Measurements from ENCODE around the gene TPM1. TPM values are rescaled to one million over a fixed set of nuclear protein-coding genes. Genes with fewer than 3 reads are reported as not detected.
A peak's percentile ranks its signal among the peaks of the same experiment; 100 is the strongest.

TPM1 gene
- total RNA-seq, 1 experiment from 2014 or later = 421 TPM

DNA sequence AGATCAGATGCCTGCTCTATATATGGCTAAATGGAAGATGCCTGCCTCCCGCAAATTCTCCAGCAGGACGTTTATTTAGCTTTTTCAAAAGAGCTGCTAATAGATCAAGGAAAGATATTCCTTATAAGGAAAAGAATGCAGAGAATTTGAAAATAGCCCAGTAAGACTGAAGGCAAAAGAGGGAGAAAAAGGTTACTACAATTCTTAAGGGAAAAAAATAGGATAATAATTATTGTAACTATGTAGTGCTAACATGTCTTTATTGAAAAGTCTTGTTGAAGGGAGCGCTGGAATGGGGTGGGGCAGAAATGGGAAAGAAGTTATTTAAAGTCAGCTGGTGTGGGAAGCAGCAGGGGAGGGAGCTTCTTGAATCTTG, 2.9 kb downstream of the TPM1 start:
- POLR2A ChIA-PET = interaction anchor here (0.7 to 2.0 kb wide), 8 partner anchors 9 to 285 kb away, joined by 3 to 7 read pairs (median 4); no protein-coding TSS in a partner anchor
- H3K4me1 Mint-ChIP-seq = peaks cover 68% of the 10 kb centered on the region
- H3K36me3 Mint-ChIP-seq = peaks cover 45% of the 10 kb centered on the region
- H3K4me3 Mint-ChIP-seq = peak overlapping the region; percentile 97
- H3K27ac Mint-ChIP-seq = peak overlapping the region; percentile 97
- H3K9me3 Mint-ChIP-seq = no peaks in the 10 kb centered on the region
- CTCF ChIA-PET = interaction anchor here (1.0 to 7.7 kb wide), 5 partner anchors 45 to 303 kb away, joined by 3 to 131 read pairs (median 7); no protein-coding TSS in a partner anchor
- TF ChIP-seq, protein P1, sequence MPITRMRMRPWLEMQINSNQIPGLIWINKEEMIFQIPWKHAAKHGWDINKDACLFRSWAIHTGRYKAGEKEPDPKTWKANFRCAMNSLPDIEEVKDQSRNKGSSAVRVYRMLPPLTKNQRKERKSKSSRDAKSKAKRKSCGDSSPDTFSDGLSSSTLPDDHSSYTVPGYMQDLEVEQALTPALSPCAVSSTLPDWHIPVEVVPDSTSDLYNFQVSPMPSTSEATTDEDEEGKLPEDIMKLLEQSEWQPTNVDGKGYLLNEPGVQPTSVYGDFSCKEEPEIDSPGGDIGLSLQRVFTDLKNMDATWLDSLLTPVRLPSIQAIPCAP (CRISPR knock-in tag; IDR thresholded peaks at IDR 0.05) = no peak
- TF ChIP-seq SOX15 (CRISPR knock-in tag; IDR thresholded peaks at IDR 0.05) = no peak
- no peak for TF ChIP-seq ZNF396 (CRISPR knock-in tag; IDR thresholded peaks at IDR 0.05; ENCODE audit: borderline replicate concordance)
- TF ChIP-seq, protein P2, sequence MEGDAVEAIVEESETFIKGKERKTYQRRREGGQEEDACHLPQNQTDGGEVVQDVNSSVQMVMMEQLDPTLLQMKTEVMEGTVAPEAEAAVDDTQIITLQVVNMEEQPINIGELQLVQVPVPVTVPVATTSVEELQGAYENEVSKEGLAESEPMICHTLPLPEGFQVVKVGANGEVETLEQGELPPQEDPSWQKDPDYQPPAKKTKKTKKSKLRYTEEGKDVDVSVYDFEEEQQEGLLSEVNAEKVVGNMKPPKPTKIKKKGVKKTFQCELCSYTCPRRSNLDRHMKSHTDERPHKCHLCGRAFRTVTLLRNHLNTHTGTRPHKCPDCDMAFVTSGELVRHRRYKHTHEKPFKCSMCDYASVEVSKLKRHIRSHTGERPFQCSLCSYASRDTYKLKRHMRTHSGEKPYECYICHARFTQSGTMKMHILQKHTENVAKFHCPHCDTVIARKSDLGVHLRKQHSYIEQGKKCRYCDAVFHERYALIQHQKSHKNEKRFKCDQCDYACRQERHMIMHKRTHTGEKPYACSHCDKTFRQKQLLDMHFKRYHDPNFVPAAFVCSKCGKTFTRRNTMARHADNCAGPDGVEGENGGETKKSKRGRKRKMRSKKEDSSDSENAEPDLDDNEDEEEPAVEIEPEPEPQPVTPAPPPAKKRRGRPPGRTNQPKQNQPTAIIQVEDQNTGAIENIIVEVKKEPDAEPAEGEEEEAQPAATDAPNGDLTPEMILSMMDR (IDR thresholded peaks at IDR 0.05) = no peak
- TF ChIP-seq, protein P3, sequence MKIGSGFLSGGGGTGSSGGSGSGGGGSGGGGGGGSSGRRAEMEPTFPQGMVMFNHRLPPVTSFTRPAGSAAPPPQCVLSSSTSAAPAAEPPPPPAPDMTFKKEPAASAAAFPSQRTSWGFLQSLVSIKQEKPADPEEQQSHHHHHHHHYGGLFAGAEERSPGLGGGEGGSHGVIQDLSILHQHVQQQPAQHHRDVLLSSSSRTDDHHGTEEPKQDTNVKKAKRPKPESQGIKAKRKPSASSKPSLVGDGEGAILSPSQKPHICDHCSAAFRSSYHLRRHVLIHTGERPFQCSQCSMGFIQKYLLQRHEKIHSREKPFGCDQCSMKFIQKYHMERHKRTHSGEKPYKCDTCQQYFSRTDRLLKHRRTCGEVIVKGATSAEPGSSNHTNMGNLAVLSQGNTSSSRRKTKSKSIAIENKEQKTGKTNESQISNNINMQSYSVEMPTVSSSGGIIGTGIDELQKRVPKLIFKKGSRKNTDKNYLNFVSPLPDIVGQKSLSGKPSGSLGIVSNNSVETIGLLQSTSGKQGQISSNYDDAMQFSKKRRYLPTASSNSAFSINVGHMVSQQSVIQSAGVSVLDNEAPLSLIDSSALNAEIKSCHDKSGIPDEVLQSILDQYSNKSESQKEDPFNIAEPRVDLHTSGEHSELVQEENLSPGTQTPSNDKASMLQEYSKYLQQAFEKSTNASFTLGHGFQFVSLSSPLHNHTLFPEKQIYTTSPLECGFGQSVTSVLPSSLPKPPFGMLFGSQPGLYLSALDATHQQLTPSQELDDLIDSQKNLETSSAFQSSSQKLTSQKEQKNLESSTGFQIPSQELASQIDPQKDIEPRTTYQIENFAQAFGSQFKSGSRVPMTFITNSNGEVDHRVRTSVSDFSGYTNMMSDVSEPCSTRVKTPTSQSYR (CRISPR knock-in tag; IDR thresholded peaks at IDR 0.05) = no peak
- TF ChIP-seq, protein P4, sequence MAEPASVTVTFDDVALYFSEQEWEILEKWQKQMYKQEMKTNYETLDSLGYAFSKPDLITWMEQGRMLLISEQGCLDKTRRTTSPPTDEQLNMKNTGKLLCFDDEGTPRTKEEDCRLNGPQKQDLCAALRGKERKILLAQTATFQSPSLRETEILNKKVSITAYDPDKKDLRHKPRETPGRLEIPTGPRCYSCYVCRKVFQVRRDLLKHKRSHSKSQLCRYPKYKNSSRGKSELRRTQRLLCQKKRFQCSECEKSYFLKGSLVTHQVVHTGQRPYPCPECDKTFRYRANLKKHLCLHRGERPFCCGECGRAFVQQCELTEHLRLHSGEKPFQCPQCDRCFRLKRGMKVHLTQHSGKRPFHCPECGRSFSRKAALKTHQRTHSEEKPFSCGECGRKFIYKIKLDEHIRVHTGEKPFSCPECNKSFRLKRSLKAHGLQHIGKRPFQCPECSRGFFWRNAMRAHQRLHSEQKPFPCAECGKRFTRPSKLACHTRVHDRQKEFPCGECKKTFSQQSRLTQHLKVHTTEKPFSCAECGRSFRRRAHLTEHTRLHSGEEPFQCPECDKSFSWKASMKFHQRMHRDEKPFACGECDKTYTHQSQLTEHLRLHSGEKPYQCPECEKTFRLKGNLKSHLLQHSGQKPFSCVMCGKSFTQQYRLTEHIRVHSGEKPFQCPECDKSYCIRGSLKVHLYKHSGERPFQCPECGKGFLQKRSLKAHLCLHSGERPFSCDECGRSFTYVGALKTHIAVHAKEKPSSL (CRISPR knock-in tag; conservative IDR thresholded peaks at IDR 0.05) = no peak
- TF ChIP-seq, protein P5, sequence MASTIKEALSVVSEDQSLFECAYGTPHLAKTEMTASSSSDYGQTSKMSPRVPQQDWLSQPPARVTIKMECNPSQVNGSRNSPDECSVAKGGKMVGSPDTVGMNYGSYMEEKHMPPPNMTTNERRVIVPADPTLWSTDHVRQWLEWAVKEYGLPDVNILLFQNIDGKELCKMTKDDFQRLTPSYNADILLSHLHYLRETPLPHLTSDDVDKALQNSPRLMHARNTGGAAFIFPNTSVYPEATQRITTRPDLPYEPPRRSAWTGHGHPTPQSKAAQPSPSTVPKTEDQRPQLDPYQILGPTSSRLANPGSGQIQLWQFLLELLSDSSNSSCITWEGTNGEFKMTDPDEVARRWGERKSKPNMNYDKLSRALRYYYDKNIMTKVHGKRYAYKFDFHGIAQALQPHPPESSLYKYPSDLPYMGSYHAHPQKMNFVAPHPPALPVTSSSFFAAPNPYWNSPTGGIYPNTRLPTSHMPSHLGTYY (CRISPR knock-in tag; IDR thresholded peaks at IDR 0.05) = no peak
- TF ChIP-seq, protein P6, sequence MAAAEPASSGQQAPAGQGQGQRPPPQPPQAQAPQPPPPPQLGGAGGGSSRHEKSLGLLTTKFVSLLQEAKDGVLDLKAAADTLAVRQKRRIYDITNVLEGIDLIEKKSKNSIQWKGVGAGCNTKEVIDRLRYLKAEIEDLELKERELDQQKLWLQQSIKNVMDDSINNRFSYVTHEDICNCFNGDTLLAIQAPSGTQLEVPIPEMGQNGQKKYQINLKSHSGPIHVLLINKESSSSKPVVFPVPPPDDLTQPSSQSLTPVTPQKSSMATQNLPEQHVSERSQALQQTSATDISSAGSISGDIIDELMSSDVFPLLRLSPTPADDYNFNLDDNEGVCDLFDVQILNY (CRISPR knock-in tag; IDR thresholded peaks at IDR 0.05) = no peak
- no peak for TF ChIP-seq IRF2 (CRISPR knock-in tag; IDR thresholded peaks at IDR 0.05; ENCODE audit: borderline replicate concordance, low read depth)
- no peak for DNase-seq (ENCODE audit: low spot score)
- no peaks in the 10 kb centered on the region; the same call in 1 of the 2 replicates for H3K27me3 Mint-ChIP-seq (ENCODE audit: low read depth)
- no peak for ATAC-seq

DNA sequence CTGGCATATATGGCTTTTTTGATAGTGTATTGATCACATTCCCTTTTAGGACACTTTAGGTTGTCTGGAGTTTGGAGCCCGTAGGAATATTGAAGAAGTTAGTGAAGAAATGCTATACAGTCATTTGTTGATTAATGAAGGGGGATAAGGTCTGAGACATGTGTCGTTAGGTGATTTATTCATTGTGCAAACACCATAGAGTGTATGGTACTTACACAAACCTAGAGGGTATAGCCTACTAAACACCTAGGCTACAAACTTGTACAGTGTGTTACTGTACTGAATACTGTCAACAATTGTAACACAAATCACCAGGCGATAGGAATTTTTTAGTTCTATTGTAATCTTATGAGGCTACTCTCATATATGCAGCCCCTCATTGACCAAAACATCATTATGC, 3.3 kb downstream of the TPM1 start:
- Mint-ChIP-seq H3K4me1 (peaks cover 68% of the 10 kb centered on the region), H3K36me3 (peaks cover 50% of the 10 kb centered on the region), H3K9me3 (no peaks in the 10 kb centered on the region), H3K4me3 (peak overlapping the region; percentile 97), H3K27ac (peak overlapping the region; percentile 97), H3K27me3 (ENCODE audit: low read depth) (no peaks in the 10 kb centered on the region)
- 0 out of 2 replicates have a peak, but pooled peaks have one; percentile 22 for TF ChIP-seq PRRX2 (CRISPR knock-in tag; IDR thresholded peaks at IDR 0.05)
- 0 out of 2 replicates have a peak, but pooled peaks have one; percentile 22 for TF ChIP-seq ZNF416 (CRISPR knock-in tag; IDR thresholded peaks at IDR 0.05)
- peak; percentile 58; the same call in 1 of the 2 replicates for TF ChIP-seq ZNF671 (CRISPR knock-in tag; IDR thresholded peaks at IDR 0.05)
- no peak for TF ChIP-seq ZNF138 (CRISPR knock-in tag; conservative IDR thresholded peaks at IDR 0.05)
- DNase-seq (ENCODE audit: low spot score) = no peak
- POLR2A ChIA-PET = interaction anchor here (0.7 to 1.7 kb wide), 6 partner anchors 8 to 201 kb away, joined by 3 to 6 read pairs (median 4); no protein-coding TSS in a partner anchor
- ATAC-seq = no peak
- CTCF ChIA-PET = interaction anchor here (1.0 to 7.7 kb wide), 6 partner anchors 45 to 304 kb away, joined by 3 to 131 read pairs (median 8); no protein-coding TSS in a partner anchor
